NB4 (cell line): Measurements from ENCODE around the gene FOCAD.

ENCODE experiments used
- DNase-seq: peaks from one replicate; pipeline ENCODE4 v3.0.0; 2010; ENCODE audit warnings: low read depth
- H3K4me3 ChIP-seq: one replicate; pipeline ENCODE4 v1.5.1; 2011; ENCODE audit warnings: mild to moderate bottlenecking, low read depth, low read length, moderate library complexity
- CTCF ChIP-seq: IDR thresholded peaks from one replicate; pipeline ENCODE4 v1.5.1; 2012; ENCODE audit warnings: low read depth, low read length
- MYC ChIP-seq: IDR thresholded peaks from 2 replicates; pipeline ENCODE4 v1.6.1; 2011; ENCODE audit warnings: low read depth, low read length
- POLR2A ChIP-seq: IDR thresholded peaks from 2 replicates; pipeline ENCODE4 v1.6.1; 2011; ENCODE audit warnings: mild to moderate bottlenecking; ENCODE audit not compliant: insufficient read length; ENCODE audit errors: extremely low read depth
- TF ChIP-seq, protein P1 (sequence below): IDR thresholded peaks from 2 replicates; pipeline ENCODE4 v1.6.1; 2011; ENCODE audit warnings: low read depth, low read length

FOCAD gene

GRCh38 chr9:20689833-20690232 lies 5.8 kb downstream of the FOCAD start:
- TF ChIP-seq POLR2A (no peak), CTCF (no peak), MYC (no peak)
- TF ChIP-seq, protein P1, sequence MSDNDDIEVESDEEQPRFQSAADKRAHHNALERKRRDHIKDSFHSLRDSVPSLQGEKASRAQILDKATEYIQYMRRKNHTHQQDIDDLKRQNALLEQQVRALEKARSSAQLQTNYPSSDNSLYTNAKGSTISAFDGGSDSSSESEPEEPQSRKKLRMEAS = no peak
- no peak for DNase-seq
- no peak overlapping the region for H3K4me3 ChIP-seq

DNA sequence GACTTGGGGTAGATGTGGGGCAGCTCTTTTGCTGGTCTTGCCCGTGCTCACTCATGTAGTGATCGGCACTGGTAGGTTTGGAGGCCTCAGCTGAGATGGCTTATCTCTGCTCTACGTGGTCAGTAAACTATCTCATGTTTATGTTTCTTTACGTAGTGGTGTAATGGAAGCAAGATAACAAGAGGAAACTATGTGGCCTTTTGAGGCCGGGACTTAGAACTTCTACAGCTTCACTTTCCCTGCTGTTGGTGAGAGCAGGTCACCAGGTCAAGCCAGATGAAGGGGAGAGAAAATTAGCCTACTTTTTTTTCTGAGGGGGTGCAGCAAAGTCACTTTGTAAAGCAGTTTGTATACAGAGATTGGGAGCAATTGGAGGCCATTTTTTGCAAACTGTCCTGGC lies 8.5 kb downstream of the FOCAD start:
- H3K4me3 ChIP-seq = no peak overlapping the region
- peak; percentile 28 for DNase-seq
- TF ChIP-seq, protein P1 = no peak
- TF ChIP-seq CTCF (no peak), POLR2A (no peak), MYC (no peak)

DNA sequence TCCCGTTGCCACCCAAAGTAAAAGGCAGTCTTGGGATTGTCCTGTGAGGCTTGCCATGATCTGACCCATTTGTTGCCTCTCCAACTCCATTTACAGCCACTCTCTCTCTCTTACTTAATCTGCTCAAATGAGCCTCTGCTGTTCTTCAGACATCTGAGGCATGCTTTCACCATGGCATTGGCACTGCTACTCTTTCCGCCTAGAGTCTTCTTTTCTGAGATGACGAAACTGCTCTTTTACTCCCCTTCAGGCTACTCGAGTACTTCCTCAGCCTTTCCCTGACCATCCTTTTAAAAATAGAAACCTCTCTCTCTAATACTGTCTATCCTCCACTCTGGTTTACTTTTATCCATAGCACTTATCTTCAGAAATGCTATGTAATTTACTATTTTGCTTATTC lies 9.0 kb downstream of the FOCAD start:
- peak; percentile 75 for DNase-seq
- TF ChIP-seq POLR2A = no peak
- TF ChIP-seq MYC = peak; percentile 55; the same call in 1 of the 2 replicates
- TF ChIP-seq CTCF = no peak
- TF ChIP-seq, protein P1 = peak; percentile 45; the same call in 1 of the 2 replicates

DNA sequence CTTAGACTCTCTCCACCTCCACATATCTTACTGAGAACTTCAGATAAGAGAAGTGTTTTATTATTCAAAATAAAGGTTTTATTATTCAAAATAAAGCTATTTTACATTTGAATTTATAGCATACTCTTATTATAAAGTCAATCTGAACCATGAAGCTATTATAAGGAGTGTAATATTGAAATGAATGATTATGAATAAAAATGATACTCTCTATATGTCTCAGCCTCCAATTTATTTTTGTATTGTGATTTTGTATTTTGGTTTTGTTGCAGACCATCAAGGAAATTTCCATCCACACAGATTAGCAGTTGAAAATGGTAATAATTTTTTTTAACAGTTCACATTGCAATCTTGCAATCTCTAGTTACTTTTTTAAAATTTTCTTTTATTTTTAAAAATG lies 10.2 kb downstream of the FOCAD start:
- TF ChIP-seq, protein P1 = no peak
- TF ChIP-seq POLR2A (no peak), CTCF (no peak), MYC (no peak)
- DNase-seq = no peak
- H3K4me3 ChIP-seq = no peak overlapping the region

More for the DNA sequence above, 9.0 kb downstream of the FOCAD start:
- no peak overlapping the region for H3K4me3 ChIP-seq

DNA sequence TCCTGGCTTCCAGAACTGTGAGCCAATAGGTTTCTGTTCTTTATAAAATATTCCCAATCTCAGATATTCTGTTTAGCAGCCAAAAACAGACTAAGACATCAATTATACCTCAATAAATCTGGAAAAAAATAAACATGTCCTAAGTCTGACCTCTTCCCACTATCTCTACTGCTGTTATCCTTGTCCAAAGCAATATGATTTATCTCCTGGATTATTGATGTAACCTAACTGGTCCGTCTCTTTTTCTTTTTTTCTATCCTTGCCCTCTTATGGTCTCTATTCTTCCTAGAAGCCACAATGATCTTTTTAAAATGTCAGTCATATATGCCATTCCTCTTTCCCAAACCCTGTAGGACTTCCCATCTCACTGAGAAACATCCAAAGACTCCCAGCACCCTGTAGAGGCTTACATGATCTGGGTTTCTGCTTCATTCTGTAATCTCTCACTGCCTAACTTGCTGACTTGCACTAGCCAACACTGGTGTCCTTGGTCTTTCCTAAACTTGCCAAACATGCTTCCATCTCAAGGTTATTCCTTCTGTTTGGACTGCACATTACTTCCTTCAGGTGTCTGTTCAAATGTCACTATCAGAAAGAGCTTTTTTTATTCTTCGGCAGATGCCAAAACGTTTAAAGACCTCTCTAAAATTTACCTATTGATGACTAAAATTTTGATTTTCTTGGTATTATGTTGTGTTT lies 13.1 kb downstream of the FOCAD start:
- DNase-seq = no peak
- no peak overlapping the region for H3K4me3 ChIP-seq
- TF ChIP-seq POLR2A (no peak), CTCF (no peak), MYC (no peak)
- TF ChIP-seq, protein P1 = no peak
